ENCODE measurements around the gene EPHX1. TPM values are rescaled to one million over a fixed set of nuclear protein-coding genes. Genes with fewer than 3 reads are reported as not detected.

Gene EPHX1
- total RNA-seq, 1 donor from 2014 or later = 82.8 TPM

DNA sequence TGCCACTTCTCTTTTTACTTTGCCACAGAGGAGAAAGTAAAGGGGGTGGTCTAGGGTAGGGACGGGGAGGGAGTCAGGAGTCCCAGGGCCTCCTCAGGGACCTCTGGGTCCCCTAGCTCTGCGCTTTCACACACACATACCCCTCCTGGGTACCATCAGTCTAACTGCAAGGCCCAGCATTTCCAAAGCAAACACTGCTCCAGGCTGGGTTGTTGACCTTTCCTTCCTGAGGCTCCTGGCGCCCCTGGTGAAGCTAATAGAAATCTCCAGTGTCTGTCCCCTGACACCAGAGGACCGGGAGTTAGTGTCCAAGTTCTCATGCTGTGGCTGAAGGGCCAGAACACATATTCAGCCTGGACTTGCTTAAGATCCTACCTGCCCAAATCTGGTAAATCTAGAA is 68.4 kb downstream of the EPHX1 start:
- Mint-ChIP-seq H3K4me1 (ENCODE audit: low read depth, unreplicated experiment) (peaks cover 7% of the 10 kb centered on the region), H3K36me3 (ENCODE audit: low read depth, unreplicated experiment) (peaks cover 11% of the 10 kb centered on the region), H3K27ac (ENCODE audit: unreplicated experiment) (no peak overlapping the region), H3K9me3 (ENCODE audit: unreplicated experiment) (no peaks in the 10 kb centered on the region), H3K27me3 (ENCODE audit: low read depth, unreplicated experiment) (peaks cover 2% of the 10 kb centered on the region), H3K4me3 (ENCODE audit: unreplicated experiment) (no peak overlapping the region)
- Histone ChIP-seq H3K9me3 (ENCODE audit: insufficient read depth, low read depth, low read length) (no peaks in the 10 kb centered on the region), H4K20me1 (ENCODE audit: insufficient read depth, low read length) (peaks cover 56% of the 10 kb centered on the region), H3K27me3 (ENCODE audit: insufficient read depth, low read length) (no peaks in the 10 kb centered on the region), H3K4me2 (ENCODE audit: low read length) (no peak overlapping the region), H3K79me2 (ENCODE audit: insufficient read depth, low read length) (no peaks in the 10 kb centered on the region), H3K27ac (ENCODE audit: low read depth, low read length) (no peak overlapping the region), H3K36me3 (ENCODE audit: insufficient read depth, low read length) (no peaks in the 10 kb centered on the region), H2AFZ (ENCODE audit: low read depth, low read length) (no peak overlapping the region), H3K9ac (ENCODE audit: low read length) (no peak overlapping the region), H3K4me1 (ENCODE audit: insufficient read depth, low read length) (peaks cover 9% of the 10 kb centered on the region), H3K4me3 (ENCODE audit: insufficient read depth, low read depth, low read length) (no peak overlapping the region)
- TF ChIP-seq CTCF (IDR thresholded peaks at IDR 0.05; ENCODE audit: insufficient read depth, low read depth, low read length) = no peak
- no peak for TF ChIP-seq EZH2 (IDR thresholded peaks at IDR 0.05; ENCODE audit: insufficient read depth, low read length)
- FAIRE-seq (no peak), DNase-seq (ENCODE audit: low read depth) (no peak)

GRCh38 chr1:225879521-225880221 is 69.7 kb downstream of the EPHX1 start:
- no peak overlapping the region for H2AFZ ChIP-seq (ENCODE audit: low read depth, low read length)
- H3K79me2 ChIP-seq (ENCODE audit: insufficient read depth, low read length) = no peaks in the 10 kb centered on the region
- no peak for TF ChIP-seq CTCF (IDR thresholded peaks at IDR 0.05; ENCODE audit: insufficient read depth, low read depth, low read length)
- no peak for TF ChIP-seq EZH2 (IDR thresholded peaks at IDR 0.05; ENCODE audit: insufficient read depth, low read length)
- H3K27me3 ChIP-seq (ENCODE audit: insufficient read depth, low read length) = no peaks in the 10 kb centered on the region
- no peak for FAIRE-seq
- peaks cover 56% of the 10 kb centered on the region for H4K20me1 ChIP-seq (ENCODE audit: insufficient read depth, low read length)
- no peak overlapping the region for H3K9ac ChIP-seq (ENCODE audit: low read length)
- Mint-ChIP-seq H3K4me1 (ENCODE audit: low read depth, unreplicated experiment) (peaks cover 7% of the 10 kb centered on the region), H3K9me3 (ENCODE audit: unreplicated experiment) (no peaks in the 10 kb centered on the region), H3K4me3 (ENCODE audit: unreplicated experiment) (peak overlapping the region; percentile 89), H3K27ac (ENCODE audit: unreplicated experiment) (no peak overlapping the region), H3K27me3 (ENCODE audit: low read depth, unreplicated experiment) (peaks cover 2% of the 10 kb centered on the region), H3K36me3 (ENCODE audit: low read depth, unreplicated experiment) (peaks cover 4% of the 10 kb centered on the region)
- no peak overlapping the region for H3K4me2 ChIP-seq (ENCODE audit: low read length)
- no peak overlapping the region for H3K27ac ChIP-seq (ENCODE audit: low read depth, low read length)
- peaks cover 9% of the 10 kb centered on the region for H3K4me1 ChIP-seq (ENCODE audit: insufficient read depth, low read length)
- no peak overlapping the region for H3K4me3 ChIP-seq (ENCODE audit: insufficient read depth, low read depth, low read length)
- H3K36me3 ChIP-seq (ENCODE audit: insufficient read depth, low read length) = no peaks in the 10 kb centered on the region
- DNase-seq (ENCODE audit: low read depth) = no peak
- H3K9me3 ChIP-seq (ENCODE audit: insufficient read depth, low read depth, low read length) = no peaks in the 10 kb centered on the region

DNA sequence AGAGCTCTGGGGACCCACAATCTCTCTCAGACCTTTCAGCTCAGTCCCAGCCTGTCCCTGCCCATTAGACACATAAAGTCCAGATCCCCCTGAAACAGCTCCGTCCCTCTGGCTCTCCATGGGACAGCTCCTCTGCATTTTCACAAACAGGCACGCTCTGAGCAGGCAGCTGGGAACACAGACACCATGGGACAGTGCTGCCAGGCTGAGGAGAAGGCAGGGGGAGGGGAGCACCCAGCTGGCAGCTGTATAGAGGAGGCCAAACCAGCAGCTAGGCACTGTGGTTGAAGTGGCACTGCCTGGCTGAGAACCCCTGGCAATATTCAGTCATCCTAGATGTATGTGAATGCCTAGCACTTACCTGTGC is 70.3 kb downstream of the EPHX1 start:
- Mint-ChIP-seq H3K27ac (ENCODE audit: unreplicated experiment) (no peak overlapping the region), H3K36me3 (ENCODE audit: low read depth, unreplicated experiment) (peaks cover 3% of the 10 kb centered on the region), H3K9me3 (ENCODE audit: unreplicated experiment) (no peaks in the 10 kb centered on the region), H3K4me3 (ENCODE audit: unreplicated experiment) (peak overlapping the region; percentile 89), H3K4me1 (ENCODE audit: low read depth, unreplicated experiment) (peaks cover 7% of the 10 kb centered on the region), H3K27me3 (ENCODE audit: low read depth, unreplicated experiment) (peaks cover 2% of the 10 kb centered on the region)
- peaks cover 9% of the 10 kb centered on the region for H3K4me1 ChIP-seq (ENCODE audit: insufficient read depth, low read length)
- H3K27me3 ChIP-seq (ENCODE audit: insufficient read depth, low read length) = no peaks in the 10 kb centered on the region
- no peak overlapping the region for H3K4me2 ChIP-seq (ENCODE audit: low read length)
- no peaks in the 10 kb centered on the region for H3K9me3 ChIP-seq (ENCODE audit: insufficient read depth, low read depth, low read length)
- no peaks in the 10 kb centered on the region for H3K79me2 ChIP-seq (ENCODE audit: insufficient read depth, low read length)
- H3K36me3 ChIP-seq (ENCODE audit: insufficient read depth, low read length) = no peaks in the 10 kb centered on the region
- TF ChIP-seq CTCF (IDR thresholded peaks at IDR 0.05; ENCODE audit: insufficient read depth, low read depth, low read length) (no peak), EZH2 (IDR thresholded peaks at IDR 0.05; ENCODE audit: insufficient read depth, low read length) (no peak)
- no peak overlapping the region for H3K9ac ChIP-seq (ENCODE audit: low read length)
- H3K4me3 ChIP-seq (ENCODE audit: insufficient read depth, low read depth, low read length) = no peak overlapping the region
- no peak overlapping the region for H3K27ac ChIP-seq (ENCODE audit: low read depth, low read length)
- no peak overlapping the region for H2AFZ ChIP-seq (ENCODE audit: low read depth, low read length)
- DNase-seq (ENCODE audit: low read depth) (no peak), FAIRE-seq (no peak)
- H4K20me1 ChIP-seq (ENCODE audit: insufficient read depth, low read length) = peaks cover 53% of the 10 kb centered on the region
